Right ventricle myocardium inferior (tissue), 1 donor: ENCODE measurements around the gene UNC5A. TPM values are rescaled to one million over a fixed set of nuclear protein-coding genes. Genes with fewer than 3 reads are reported as not detected.

Source experiments
- ATAC-seq: fragments of 200-7000 bp; cut with Tn5 transposase; one replicate; pipeline ENCODE4 v1.9.1; 2020; ENCODE audit warnings: mild to moderate bottlenecking, moderate library complexity
- DNase-seq: peaks from one replicate; pipeline ENCODE4 v3.0.0; 2021; ENCODE audit errors: missing footprints
- intact Hi-C: fragments of 100-400 bp; cut with DNase I; formaldehyde crosslinking; loops from one replicate; pipeline ENCODE4 v1.11.0; 2022
- long read RNA-seq: library from polyadenylated mRNA; unstranded; transcript quantifications from one replicate; pipeline ENCODE4 v2.0.0, GENCODE V29; 2021
- total RNA-seq: library from RNA; stranded (reverse); fragmentation: NEBNext Ultra II Directional; extraction: Animal tissue kit (Norgen Biotek cat#: 25700); gene quantifications from one replicate; pipeline ENCODE4 v1.2.1, GENCODE V29; 2021
- donor health status: DM: no; HTN: yes; CAD: no; lungs with severe emphysema.

The UNC5A gene
- total RNA-seq = 0.08 TPM
- long read RNA-seq = 0 reads

DNA sequence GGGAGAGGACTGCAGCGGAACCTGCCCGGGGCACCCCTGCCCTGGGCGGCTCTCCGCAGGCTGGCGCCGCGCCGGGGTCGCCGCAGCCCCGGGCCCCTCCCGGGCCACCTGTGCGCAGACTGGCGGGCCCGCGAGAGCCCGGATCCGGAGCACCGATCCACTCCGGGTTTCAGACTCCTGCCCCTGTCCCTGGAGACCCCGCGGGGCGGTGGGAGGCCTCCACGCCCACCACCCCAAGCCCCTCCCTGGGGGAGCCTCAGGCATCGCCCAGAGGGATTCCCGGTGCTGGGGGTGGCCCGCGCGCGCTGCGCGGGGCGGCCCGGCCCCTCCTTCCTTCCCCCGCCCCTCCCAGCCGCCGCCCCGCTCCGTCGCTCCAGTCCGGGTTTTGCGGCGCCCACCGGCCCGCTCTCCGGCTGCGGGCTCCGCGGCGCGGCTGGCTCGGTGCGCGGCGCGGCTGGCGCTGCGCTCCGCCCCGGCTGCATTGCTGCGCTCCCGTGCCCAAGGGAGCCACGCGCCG, at the start of gene UNC5A:
UNC5A (plus strand) TSS at position 479 of the 517 bp plus-strand sequence. CDS start 192 bp downstream, outside the sequence.
- DNase-seq (peak; percentile 37), ATAC-seq (no peak)
- intact Hi-C loops = no loop called here

DNA sequence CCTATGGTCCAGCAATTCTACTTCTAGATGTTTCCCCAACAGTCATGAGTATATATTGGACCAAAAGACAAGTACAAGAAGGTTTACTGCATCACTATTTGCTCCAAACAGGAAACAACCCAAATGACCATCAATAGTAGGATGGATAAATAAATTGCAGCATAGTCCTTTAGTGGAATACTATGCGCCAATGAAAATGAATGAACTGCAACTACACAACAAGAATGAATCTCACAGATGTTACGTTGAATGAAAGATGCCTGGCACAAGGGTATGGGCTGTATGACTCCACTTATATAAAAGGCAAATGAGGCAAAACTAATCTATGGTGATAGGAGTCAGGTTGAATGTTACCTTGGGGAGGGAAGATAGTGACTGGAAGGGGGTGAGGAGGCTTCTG, 48.6 kb upstream of the UNC5A start:
- intact Hi-C loops = no loop called here
- no peak for ATAC-seq
- DNase-seq = no peak

DNA sequence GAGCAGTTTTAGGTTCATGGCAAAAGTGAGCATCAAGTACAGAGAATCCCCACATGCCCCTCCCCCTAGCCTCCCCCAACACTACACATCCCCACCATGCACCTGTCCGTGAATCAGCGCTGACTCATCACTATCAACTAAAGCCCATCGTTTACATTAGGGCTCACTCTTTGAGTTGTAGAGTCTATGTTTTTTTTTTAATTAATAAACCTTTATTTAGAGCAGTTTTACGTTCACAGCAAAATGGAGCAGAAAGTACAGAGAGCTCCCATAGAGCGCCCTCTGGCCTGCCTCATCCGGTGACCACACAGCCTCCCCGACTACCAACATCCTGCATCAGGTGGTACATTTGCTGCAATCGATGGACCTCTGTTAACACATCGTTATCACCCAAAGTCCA, 47.9 kb upstream of the UNC5A start:
- no peak for ATAC-seq
- intact Hi-C loops = no loop called here
- DNase-seq = no peak

- no peak for ATAC-seq
- intact Hi-C loops = no loop called here
- no peak for DNase-seq
Measured at GRCh38 chr5:176765687-176766086, 44.7 kb upstream of the UNC5A start.

GRCh38 chr5:176768174-176768970, 42.0 kb upstream of the UNC5A start:
- ATAC-seq = no peak
- no peak for DNase-seq
- intact Hi-C loops = no loop called here

DNA sequence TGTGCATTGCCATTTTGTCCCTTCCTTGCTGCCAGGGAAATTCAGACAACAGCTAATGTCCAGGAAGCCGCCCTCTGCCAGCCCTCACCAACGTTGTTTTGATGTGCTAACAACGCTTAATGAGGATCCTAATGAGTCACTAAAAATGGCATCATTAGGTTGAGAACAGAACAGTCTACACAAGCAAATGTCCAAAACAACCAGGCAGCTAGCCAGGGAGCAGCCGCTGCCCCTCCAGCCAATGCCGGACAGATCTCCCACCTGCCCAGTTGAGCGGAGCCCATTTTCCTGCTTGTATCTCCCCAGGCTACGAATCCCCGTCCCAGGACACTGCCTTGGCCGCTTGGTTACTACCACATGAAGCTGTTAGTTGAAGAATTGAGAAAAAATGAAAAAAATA, 40.4 kb upstream of the UNC5A start:
- DNase-seq = no peak

DNA sequence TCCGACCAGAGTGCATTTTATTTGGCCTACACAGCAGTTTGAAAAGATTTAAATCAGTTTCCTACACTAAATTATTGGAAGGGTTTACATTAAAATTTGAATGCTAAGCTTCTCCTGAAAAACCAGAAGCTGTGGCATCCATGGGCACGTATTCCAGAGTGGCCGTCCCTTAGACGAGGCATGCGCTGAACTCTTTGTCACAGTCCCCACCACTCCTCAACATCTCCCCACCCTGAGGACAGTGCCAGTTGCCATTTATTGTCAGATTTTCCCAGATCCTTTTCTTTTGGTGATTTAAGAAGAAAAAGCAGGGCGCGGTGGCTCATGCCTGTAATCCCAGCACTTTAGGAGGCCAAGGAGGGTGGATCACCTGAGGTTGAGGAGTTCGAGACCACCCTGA, 39.9 kb upstream of the UNC5A start:
- no peak for DNase-seq
- intact Hi-C loops = no loop called here
- no peak for ATAC-seq

More for the DNA sequence above, 40.4 kb upstream of the UNC5A start:
- ATAC-seq = no peak
- intact Hi-C loops = no loop called here

GRCh38 chr5:176771102-176771845, 39.1 kb upstream of the UNC5A start:
- DNase-seq (no peak), ATAC-seq (no peak)
- intact Hi-C loops = no loop called here

DNA sequence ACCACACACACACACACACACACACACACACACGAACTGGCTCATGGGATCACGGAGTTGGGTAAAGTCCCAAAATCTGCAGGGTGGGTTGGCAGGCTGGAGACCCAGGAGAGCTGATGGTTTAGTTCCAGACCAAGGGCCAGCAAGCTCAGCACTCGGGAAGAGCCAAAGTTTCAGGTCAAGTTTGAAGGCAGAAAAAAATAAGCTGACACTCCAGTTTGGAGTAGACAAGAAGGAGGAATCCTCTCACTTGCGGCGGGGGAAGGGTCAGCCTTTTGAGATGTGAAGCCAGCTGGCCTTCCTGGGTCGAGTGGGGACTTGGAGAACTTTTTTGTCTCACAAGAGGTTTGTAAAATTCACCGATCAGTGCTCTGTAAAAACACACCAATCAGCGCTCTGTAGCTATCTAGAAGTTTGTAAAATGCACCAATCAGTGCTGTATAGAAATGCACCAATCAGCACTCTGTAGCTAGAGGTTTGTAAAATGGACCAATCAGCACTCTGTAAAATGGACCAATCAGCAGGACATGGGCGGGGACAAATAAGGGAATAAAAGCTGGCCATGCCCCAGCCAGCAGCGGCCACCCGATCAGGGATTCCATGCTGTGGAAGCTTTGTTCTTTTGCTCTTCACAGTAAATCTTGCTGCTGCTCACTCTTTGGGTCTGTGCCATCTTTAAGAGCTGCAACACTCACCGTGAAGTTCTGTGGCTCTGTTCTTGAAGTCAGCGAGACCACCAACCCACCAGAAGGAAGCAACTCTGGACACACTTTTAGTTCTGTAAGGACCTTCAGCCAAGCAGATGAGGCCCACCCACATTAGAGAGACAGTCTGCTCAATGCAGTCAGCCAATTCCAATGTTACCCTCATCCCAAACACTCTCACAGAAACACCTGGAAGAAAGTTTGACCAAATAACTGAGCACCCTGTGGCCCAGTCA, 37.8 kb upstream of the UNC5A start:
- ATAC-seq = no peak
- DNase-seq = no peak
- intact Hi-C loops = no loop called here

GRCh38 chr5:176773408-176774035, 36.8 kb upstream of the UNC5A start:
- no peak for ATAC-seq
- intact Hi-C loops = no loop called here

GRCh38 chr5:176774216-176775171, 35.9 kb upstream of the UNC5A start:
- no peak for ATAC-seq
- intact Hi-C loops = no loop called here
- DNase-seq = no peak

More at GRCh38 chr5:176773408-176774035, 36.8 kb upstream of the UNC5A start:
- DNase-seq = no peak

- intact Hi-C loops = no loop called here
- no peak for DNase-seq
- no peak for ATAC-seq
Measured at GRCh38 chr5:176775409-176775808, 35.0 kb upstream of the UNC5A start.

DNA sequence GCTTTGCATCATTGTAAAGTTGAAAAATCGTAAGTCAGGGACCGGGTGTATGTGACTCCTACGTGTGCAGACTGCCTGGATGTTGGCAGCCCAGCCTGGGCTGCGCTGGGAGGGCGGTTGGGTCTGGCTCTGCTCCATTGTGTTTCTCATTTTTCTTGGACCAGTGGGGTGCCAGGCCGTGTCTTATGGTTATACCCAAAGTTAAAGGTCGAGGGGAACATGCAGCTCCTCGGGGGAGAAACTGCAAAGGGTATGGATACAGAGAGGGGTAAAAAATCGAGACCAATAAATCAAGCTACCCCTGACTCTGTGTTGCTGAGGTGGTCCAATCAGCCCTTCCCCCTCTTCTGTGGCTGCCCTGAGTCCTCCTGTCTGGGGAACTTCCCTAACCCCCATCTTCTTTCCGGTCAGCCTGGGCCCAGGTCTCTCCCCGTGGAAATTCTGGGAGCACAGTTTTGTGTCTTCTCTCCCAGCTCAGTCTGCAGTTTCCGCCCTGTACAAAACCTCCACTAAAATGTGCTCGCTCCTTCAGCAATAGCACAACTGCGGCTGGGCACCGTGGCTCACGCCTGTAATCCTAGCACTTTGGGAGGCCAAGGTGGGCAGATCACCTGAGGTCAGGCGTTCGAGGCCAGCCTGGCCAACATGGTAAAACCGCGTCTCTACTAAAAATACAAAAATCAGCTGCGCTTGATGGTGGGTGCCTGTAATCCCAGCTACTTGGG, 34.1 kb upstream of the UNC5A start:
- no peak for DNase-seq
- intact Hi-C loops = no loop called here
- no peak for ATAC-seq

- ATAC-seq (no peak), DNase-seq (no peak)
- intact Hi-C loops = no loop called here
Measured at GRCh38 chr5:176776916-176777315, 33.4 kb upstream of the UNC5A start.

- ATAC-seq = no peak
- intact Hi-C loops = no loop called here
- no peak for DNase-seq
Measured at GRCh38 chr5:176778921-176779465, 31.4 kb upstream of the UNC5A start.

- intact Hi-C loops = no loop called here
- ATAC-seq (no peak), DNase-seq (no peak)
Measured at GRCh38 chr5:176779537-176779936, 30.8 kb upstream of the UNC5A start.
